ENCODE data around the gene NTRK3.

NTRK3 gene

DNA sequence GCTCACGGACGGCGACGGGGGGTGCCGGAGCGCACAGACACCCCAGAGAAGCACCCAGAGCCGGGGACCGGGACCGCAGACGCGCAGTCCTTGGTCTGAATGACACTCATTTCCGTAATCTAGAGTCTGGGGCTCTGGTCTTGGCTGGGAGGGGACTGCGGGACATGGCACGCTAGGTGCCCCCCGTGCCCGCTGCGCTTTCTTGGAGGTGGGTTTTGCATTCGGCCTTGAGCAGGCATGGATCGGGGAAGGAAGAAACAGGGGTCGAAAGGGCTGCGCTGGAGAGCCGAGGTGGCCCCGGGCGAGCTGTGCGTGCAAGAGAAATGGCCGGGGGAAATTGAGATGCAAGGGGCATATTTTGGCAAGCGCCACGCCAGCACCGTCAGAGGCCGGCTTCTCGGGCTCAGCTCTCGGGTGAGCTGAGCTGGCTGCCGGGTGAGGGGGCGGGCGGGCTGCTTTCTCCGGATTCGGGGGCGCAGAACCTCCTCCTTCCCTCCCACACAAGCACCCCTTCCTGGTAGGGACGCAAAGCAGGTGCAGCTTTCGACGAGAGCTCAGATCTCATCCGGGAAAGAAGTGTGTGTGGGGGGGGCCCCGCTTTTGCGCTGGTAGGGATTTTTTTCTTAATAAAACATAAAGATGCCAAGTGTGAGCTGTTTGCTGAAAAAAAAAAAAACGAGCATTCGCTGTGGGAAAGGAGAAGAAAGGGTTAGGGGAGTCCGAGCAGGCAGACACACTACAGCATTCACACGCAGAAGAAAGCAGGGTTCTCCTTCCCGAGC lies 963 bp upstream of the NTRK3 start:
- DNase-seq = no peak

DNA sequence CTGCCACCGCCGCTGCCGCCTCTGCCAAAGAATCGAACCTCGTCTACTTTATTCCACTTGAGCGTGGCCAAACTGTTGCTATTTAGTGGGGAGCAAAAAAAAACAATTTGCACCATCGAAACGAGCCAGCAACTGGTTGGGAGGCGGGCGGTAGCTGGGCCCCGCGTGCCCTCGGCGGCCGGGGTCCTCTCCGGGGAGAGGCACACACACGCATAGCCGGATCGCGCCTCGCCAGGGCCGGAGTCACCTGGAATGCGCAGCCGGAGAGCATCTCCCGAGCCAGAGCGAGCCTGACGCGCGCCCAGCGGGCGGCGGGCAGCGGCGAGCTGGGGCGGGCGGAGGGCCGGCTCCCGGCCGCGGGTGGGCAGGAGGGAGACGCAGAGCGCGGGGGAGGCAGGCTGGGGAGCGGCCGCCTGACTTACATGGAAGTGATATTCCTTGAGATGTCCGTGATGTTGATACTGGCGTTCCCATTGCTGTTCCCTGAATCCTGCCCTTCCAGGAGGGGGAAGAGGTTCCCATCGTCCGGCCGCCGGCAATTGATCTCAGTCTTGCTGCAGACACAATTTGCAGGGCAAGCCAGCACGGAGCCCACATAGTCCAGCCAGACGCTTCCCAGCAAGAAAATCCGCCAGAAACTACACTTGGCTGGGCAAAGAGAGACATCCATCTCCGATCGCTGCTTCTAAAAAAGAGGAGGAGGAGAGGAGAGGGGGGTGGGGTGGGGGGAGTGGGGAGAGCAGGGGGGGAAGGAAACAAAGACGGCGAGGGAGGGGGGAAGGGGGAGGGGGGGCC lies 858 bp downstream of the NTRK3 start:
- no peak for DNase-seq

DNA sequence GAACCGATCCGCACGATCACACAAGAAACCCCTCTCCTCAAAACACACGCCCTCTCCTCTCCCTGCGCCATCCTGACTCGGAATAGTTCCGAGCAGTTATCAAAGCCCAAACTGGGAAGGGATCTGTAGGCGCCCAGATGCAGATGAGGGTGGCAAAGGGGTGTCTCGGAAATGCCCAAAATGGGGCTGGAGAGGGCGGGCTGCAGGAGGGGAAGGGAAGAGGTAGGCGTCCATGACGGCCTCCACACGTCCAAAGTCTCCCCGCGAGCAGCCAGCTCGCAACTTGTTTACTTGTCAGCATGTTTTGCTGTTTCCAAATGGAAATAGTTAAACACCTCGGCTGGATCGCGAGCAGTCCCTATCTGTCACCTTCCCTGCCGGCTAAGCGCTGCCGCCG lies 1.5 kb downstream of the NTRK3 start:
- no peak for DNase-seq

DNA sequence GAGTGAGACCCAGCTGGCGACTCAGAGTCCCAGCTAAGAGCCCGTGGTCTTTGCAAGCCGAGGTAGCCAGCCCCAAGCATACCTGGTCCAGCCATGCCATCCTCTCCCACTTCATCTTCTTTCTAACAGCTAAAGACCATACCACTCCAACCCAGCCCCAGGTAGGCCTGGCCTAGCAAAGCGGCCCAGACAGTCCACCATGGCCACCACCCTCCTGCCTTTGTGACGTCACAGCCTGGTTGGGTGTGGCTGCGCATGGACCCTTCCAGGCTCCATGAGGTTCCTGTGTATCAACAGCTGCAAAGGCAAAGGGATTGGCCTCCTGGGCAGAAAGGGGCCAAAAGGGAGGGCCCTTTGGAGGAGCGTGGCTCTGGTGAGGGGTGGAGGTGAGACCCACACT lies 4.1 kb downstream of the NTRK3 start:
- no peak for DNase-seq

DNA sequence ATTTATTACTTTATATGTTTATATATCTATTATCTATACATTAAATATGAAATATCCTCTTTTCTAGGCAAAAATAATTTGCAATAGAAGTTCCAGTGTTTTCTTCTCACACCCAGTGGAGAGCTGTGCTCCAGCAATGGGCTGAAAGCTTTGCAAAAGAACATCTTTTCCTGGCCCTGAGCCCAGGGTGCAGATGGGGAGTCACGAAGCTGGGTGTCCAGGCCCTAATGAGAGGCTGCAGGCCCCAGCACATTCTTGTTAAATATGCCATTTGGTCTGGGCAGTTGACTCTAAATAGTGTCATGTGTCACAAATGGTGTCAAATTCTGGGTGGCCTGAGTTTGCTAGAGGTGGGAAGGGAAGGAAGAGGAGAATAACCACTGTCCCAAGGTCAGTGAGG lies 5.7 kb downstream of the NTRK3 start:
- DNase-seq = no peak

DNA sequence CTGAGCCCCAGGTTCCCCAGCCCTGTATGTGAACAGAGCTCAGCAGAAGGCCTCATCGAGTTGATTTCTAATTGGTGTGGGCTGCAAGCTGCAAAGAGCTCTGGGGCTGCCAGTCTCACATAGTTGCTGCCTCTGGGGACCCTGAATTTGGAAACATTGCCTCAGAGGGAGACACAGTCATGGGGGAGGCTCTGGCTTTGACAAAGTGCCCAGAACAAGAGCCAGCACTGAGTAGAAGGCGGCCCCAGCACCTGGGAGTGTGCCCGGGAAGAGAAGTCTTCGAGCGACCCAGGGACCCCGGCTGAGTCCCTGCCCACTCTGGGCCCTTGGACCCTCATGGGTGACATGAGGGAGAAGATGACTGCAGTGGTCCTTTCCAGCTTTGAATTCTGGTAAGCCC lies 7.3 kb downstream of the NTRK3 start:
- DNase-seq = no peak

DNA sequence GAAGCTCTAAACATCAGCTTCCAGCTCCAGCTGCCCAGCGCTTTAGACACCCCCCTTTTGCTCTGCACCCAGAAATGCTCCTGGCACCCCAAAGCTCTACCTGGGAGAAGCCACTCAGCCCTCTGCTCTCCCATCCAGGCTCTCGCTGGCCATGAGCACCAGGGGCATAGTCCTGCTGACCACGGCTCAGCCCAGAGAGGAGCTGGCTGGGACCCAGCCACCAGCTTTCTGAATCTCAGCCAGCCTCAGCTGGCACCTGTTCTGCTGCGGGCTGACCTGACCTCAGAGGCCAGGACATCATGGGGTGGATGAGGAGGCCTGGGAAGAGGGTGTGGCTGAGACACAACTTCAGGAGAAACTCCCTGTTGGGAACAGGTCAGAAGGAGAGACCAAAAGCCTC lies 8.6 kb downstream of the NTRK3 start:
- no peak for DNase-seq

DNA sequence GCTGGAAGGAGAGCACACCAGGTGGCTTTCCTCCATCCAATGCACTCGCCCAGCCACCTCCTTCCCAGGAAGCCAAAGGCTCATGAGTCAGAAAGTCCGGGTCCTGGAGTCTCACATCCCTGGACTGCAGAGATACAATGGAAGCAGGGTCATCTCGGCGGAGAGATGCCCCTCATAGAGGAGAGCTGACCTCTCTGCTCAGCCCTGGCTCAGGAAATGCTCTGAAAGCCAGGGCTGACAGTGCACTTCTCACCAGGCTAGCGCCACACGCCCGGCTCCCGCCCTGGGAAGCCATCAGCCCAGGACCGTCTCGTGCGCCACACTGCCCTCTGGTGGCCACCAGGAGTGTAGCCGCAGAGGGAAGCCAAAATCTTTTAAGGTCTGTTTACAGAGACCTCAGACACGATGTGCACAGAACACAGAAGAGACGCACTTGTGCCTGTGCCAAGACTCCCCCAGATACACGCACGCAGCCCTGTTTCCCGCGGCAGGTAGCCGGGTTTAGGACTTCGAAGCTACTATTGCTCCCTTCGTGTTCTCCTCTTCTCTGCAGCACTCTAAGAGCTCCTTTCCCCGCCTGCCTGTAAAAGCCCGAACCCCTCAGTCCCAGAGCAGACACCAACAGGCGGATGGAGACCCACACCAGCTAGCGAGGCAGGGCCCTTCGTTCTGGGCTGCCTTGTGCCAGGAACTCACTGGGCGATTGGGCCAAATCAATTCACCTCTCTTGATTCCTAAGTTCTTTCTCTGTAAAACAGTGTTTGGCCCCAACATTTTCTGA lies 9.7 kb downstream of the NTRK3 start:
- no peak for DNase-seq

DNA sequence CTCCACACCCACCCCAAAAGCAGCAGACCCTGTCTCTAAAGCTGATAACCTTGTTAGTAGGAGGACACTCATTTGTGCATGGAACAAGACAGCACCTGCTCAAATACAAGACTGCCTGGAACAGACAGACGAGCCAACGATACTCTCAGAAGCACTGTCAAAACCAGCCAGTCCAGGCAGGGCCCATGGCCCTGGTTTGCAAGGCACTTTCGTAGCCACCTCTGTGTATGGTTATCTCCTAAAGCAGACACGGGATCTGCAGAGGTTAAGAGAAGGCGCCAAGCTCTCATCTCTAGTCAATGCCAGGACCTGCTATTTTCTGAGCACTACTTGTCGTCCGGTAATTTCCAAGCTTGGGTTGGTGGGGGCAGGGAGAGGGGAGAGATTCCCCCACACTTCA lies 10.5 kb downstream of the NTRK3 start:
- DNase-seq = no peak

DNA sequence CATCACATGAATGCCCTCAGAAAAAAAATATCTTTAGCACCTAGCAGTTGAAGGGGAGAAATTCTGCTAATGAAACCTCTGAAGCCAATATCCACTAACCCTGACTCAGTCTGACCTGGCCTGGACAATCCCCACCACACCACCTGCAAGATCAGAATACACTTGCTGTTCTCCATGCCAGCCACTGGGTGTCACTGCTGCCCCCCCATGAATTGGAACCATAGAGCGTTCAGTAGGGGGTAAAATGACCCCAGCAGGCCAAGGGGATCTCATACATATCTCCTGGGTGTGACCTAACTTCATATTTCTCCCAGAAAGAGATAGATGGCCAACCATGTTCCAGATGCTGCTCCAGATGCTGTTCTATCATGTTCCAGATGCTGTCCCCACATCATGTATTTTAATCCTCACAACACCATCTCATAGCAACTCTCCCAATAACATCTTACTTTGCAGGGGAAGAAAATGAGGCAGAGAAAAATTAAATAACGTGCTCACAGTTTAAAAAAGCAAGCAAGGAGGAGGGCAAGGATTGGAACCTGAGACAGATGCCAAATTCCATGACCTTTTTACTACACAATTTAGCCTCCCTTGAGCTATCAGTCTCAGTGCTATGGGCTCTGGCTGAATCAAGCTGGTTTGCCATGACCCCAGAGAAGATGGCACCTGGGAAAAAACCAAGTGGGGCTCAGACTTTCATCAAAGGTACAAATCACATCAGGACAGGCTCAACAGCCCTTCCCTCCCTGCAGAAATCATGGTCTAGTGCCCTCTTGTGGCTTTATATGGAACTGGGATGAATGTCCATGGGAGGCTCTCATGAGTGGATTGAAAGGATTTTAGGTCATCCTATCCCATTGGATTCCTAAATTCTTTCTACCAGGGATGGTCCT lies 12.4 kb downstream of the NTRK3 start:
- no peak for DNase-seq

DNA sequence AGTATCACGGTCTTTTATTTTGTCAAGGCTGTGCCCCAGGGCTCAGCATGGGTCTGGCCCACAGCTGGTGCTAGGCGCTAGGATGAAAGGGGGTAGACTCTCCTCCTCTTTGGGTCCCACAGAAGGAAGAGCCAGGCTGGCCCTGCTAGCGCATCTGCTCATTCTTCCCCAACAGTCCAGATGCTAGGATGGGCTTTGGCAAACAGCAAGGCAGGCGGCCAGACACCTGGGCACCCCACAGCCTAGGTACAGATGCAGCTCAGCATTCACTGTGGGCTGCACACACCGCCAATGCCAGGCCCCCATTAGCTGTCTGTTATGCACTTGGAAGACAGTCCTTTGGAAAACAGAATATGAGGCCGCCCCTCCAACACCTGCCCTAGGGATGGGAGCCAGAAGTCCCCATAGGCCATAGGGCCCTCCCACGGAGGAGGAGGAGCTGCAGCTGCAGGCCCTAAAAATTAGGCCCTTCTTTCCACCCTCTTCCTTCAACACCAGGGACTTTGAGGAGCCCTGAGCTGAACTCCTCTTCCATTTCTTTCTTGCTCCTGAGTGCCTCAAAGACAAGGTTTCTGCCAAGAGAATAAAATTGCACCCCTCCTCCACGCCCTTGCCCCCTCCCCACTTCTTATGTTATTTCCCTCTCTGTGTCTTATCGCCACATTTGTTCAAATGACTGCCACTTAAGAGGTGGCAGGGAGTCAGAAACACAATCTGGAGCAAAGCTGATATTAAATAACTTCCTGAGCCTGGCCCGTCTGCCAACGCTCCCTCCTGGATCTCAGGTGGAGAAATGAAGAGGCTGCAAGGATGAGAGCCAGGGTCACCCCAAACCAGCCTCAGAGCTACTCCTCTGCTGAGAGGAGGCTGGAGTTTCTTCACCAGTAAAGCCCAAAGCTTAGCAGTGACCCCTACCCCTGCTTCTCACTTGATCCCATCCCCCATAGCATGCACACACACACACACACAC lies 13.7 kb downstream of the NTRK3 start:
- DNase-seq = no peak

DNA sequence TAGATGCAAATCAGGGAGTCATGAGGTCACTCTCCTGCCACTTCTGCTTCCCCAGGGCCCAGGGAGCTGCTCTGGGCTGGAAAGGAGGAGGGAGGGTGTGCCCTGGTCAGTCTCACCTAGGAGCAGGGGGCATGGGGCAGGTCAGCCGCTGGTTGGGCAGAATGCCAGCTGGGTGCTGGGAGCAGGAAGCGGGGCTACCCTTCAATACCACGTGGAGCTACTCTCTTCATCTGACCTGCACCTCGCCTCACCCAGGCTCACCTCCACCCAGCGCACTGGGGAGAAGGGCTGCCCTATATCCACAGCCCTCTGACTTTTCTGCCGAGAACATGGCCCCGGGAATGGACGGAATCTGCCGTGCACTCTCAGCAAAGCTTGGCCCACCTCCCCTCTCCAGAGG lies 15.1 kb downstream of the NTRK3 start:
- no peak for DNase-seq

DNA sequence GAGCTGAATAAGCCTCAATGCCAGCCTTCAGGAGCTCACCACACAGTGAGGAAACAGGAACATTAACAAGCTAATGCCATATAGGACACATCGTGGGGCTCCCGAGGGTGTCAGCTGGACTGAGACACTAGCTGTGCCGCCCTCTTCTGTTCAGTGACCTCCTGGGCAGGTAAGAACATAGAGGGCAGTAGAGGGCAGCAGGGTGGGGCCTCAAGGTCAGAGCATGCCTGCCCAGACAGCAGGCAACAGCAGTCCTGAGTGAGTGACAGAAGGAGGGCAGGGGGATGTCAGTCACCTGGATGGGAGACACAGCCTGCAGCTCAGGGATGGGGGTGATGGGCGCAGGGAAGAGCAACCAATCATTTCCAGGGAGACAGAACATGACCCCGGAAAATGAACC lies 15.5 kb downstream of the NTRK3 start:
- DNase-seq = no peak

DNA sequence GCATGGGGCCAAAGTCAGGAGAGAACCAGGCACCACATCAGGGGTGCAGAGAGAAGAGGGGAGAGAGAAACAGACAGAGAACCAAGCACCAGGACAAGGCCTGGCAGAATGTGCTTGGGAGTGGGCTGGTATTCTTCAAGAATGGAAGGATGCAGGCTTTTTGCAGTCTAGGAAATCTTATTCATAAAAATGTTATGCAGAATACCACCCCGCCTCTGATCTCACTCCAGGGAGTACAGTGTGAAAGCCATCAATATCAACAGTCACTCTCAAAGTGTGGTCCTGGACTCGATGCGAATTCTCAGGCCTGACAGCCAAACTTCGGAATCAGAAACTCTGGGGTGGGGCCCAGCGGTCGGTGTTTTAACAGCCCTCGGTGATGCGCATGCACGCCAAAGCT lies 16.9 kb downstream of the NTRK3 start:
- no peak for DNase-seq

DNA sequence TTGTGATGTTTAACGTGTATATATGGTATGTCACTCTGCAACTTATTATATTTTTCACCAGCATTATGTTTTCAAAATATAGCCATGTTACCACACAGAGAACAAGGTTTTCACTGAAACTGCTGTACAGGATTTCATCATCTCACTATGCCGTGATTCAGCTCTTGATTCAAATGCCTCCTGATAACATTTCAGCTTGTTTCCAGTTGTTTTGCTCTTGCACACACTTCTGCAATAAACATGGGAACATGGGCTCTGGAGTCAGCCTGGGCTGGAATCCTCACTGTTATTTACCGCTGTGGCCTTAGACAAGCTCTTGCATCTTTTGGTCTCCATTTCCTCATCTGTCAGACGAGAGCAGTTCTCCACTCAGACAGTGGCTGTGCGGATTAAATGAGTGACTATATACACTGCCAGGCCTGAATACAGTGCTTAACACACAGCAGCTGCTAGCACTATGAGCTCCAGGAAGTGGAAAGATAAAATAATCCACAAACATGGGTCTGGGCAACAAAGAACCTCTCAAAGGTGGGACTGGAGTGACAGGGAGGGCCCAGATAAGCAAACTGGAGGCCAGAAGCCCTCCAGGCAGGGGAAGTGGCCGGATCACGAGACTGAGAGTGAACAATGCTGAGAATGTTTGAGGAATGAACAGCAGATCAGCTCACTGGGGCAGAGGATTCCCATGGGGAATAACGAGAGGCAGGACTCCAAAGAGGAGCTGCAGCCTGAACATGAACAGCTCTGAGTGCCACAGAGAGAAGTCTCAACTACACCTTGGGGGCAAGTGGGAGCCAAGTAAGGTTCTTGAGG lies 17.7 kb downstream of the NTRK3 start:
- DNase-seq = no peak

DNA sequence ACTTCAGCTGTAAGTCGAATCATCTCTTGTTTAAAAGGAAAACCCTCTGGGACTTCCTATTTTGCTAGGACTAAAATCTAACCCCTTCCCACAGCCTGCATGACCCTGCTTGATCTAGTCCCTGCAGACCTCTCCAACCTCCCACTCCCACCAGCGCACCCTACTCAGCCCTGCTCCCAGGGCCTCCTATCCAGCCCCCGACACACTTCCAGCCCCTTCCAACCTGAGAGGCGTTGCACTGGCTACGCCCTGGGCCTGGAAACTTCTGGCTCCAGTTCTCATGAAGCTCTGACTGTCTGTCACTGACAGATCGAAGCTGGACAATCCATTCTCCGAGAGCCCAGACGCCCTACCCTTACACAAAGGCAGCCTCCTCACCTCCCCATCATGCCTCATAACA lies 21.8 kb downstream of the NTRK3 start:
- DNase-seq = no peak

DNA sequence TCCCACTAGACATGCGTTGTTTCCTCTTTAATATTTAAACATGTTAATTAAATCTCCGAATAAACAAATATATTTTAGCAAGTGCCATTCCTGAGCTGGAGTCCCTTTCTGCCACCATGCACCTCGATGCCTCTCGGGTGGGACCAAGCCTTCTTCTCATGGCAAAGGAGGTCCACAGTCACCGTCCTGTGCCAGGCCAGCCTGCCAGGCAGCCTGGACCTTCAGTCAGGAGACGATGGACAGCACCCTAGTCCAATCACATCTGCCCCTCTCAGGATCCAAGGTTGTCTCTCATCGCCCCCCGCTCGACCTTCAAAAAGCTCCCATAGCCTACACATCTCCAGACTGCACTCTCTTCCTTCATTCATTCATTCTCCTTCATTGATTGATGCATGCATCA lies 22.6 kb downstream of the NTRK3 start:
- DNase-seq = no peak

DNA sequence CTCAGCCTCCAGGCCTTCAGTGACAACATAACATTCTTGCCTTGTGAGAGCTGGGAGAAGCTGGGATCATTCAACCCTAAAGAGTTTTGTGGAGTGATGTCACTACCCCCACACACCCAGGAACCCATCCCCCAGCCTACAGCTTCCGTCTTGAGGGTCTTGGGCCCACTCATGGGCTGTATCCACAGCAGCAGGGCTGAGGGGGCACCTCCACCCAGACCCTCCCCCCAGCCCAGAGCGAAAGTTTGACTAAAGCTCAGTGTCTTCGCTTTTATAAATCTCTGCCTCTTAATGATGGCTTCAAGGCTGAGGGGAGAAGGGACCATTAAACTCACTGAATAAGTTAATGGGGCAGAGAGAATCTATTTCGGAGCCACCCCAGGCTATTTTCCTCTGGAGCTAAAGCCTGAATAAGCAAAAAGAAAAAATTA lies 23.8 kb downstream of the NTRK3 start:
- DNase-seq = no peak

DNA sequence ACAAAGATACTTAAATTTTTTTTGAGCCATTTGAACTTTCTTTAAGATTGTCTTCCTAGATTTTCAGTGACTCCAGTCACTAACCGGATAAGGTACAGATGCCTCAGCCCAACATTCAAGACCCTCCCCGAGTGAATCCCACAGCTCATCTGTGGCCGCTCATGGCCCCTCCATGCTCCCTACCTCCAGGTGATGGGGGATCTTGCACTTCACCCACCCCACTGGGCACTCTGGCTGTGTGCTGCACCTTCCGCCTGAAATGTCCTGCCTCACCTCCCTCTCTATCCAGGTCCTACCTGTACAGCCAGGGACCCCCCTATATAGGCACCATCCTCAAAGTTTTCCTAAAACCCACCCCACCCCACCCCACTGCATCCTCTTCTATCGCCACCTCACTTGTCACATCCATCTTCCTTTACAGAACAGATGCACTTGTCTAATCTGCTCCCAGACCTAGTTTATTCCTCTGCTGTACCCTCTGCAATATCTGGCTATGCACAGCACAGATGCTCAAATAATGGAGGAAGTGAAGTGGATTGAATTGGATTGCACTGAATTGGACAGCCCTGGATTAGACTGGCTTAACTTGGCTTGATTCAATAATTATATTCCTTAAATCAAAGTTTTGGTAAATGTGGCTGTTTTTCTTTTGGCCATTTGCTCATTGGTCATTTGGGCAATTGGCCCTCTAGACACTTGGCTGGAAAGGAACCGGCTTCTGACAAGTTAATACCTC lies 24.5 kb downstream of the NTRK3 start:
- DNase-seq = no peak

DNA sequence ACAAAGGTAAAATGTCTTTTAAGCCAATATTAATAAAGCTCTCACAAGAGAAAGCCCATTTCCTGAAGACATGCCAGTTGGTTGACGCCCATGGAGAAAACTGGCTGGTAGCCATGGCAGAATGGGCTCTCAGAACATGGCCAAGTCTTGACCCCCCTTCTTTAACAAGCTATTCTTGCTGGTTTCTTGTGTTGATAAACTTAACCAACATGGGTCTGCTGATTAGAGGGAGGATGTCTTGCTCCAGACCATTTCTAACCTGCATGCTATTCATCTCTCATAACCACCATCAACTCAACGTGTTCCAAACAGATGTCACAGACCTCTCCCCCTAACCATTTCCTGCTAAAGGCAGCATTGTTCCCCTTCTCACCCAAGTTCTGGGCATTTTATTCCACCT lies 25.7 kb downstream of the NTRK3 start:
- no peak for DNase-seq

All from NCI-H187 treated with DMSO at 0.1 percent for 48 hours (cell line).